BE2C (cell line): ENCODE results near the gene F5.

ENCODE experiments used
- DNase-seq: peaks from one replicate; pipeline ENCODE4 v3.0.0-alpha.2; 2020
- H3K27me3 ChIP-seq: fragments of 250-450 bp; sonication (Bioruptor Pico); 2 replicates; pipeline ENCODE4 v1.5.1; 2020; ENCODE audit warnings: mild to moderate bottlenecking
- H3K36me3 ChIP-seq: fragments of 250-450 bp; sonication (Bioruptor Pico); 2 replicates; pipeline ENCODE4 v1.5.1; 2020; ENCODE audit warnings: mild to moderate bottlenecking
- H3K4me1 ChIP-seq: fragments of 250-450 bp; sonication (Bioruptor Pico); 2 replicates; pipeline ENCODE4 v1.5.1; 2020
- H3K4me3 ChIP-seq: 2 replicates; pipeline ENCODE4 v1.5.1; 2011; ENCODE audit warnings: low read depth, low read length
- H3K9me3 ChIP-seq: fragments of 250-450 bp; sonication (Bioruptor Pico); 2 replicates; pipeline ENCODE4 v1.5.1; 2020
- CTCF ChIP-seq: IDR thresholded peaks from 2 replicates; pipeline ENCODE4 v1.5.1; 2012; ENCODE audit warnings: mild to moderate bottlenecking, low read depth, low read length

F5 gene

GRCh38 chr1:169466259-169467230, 119.7 kb downstream of the F5 start:
- peak; percentile 45 for TF ChIP-seq CTCF
- Histone ChIP-seq H3K27me3 (no peaks in the 10 kb centered on the region), H3K4me3 (no peak overlapping the region), H3K36me3 (peaks cover 6% of the 10 kb centered on the region; the same call in 1 of the 2 replicates), H3K9me3 (no peaks in the 10 kb centered on the region), H3K4me1 (no peaks in the 10 kb centered on the region)
- DNase-seq: peak; percentile 33

GRCh38 chr1:169465281-169465680, 121.0 kb downstream of the F5 start:
- H3K4me1 ChIP-seq: no peaks in the 10 kb centered on the region
- no peaks in the 10 kb centered on the region for H3K27me3 ChIP-seq
- no peak for TF ChIP-seq CTCF
- H3K4me3 ChIP-seq: no peak overlapping the region
- no peak for DNase-seq
- H3K36me3 ChIP-seq: peaks cover 6% of the 10 kb centered on the region; the same call in 1 of the 2 replicates
- H3K9me3 ChIP-seq: no peaks in the 10 kb centered on the region
